G401.6 (cell line): ENCODE measurements around the gene OR52E8.

Source experiments
- FAIRE-seq: peaks from 2 replicates; lab custom pipeline; 2012; peaks lifted over from hg19 to GRCh38; lab: Jason Lieb, UNC

OR52E8 gene

GRCh38 chr11:5857590-5857989, at the start of gene OR52E8:
Gene OR52E8, minus strand, starts transcription at chr11:5857690. Its CDS starts 0 bp downstream, at chr11:5857690.
- FAIRE-seq, result no peak

GRCh38 chr11:5899534-5899933, 42.0 kb upstream of the OR52E8 start:
- FAIRE-seq, result no peak

GRCh38 chr11:5892908-5893307, 35.4 kb upstream of the OR52E8 start, which contains the start of gene OR52E5:
Gene OR52E5, plus strand, starts transcription at chr11:5893208. Its CDS starts 7,569 bp downstream, at chr11:5900777.
- no peak for FAIRE-seq

GRCh38 chr11:5891216-5891800, 33.8 kb upstream of the OR52E8 start:
- peak; percentile 89 for FAIRE-seq

GRCh38 chr11:5887661-5888060, 30.2 kb upstream of the OR52E8 start:
- no peak for FAIRE-seq

DNA sequence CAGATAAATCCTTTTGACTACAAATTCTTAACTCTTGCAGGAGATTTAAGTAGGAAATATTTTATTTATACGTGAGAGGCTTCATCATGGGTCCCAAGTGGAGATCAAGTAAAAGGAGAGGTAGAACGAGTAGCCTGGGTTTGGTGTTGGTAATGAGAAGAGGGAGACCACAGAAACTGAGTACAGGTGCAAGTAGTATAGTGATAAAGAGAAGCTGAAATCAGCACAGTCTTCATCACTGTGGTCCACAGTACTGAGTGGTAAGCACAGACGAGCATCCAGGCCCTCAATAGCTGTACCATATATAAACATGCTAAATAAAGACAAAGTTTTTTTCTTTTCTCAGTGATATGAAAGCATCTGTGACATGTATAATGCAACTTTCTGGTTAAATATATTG, 29.7 kb upstream of the OR52E8 start:
- FAIRE-seq, result no peak

GRCh38 chr11:5881756-5882155, 24.3 kb upstream of the OR52E8 start:
- FAIRE-seq, result no peak

DNA sequence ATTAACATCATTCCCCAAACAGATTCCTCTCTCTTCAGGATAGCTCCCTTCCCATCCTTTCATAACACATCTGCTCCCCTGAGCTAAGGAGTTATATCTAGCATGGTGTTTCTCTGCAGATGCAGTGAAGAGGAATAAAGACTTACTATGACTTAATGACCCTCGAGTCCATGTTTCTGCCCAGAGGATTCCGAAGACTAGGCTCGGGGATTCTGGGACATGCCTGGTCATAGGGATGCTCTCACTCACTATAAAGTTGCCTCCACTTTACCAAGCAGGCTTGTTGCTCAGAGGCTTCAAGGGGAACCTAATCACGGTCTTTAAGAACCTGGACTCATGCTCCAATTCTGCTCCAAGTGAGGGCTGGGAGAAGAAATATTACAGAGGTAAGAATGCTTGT, 22.8 kb upstream of the OR52E8 start, which contains the start of gene OR52E4:
TSS of gene OR52E4 (plus strand) at position 301 of the 400 bp plus-strand sequence. CDS start 3,664 bp downstream, outside the sequence.
- FAIRE-seq, result no peak

DNA sequence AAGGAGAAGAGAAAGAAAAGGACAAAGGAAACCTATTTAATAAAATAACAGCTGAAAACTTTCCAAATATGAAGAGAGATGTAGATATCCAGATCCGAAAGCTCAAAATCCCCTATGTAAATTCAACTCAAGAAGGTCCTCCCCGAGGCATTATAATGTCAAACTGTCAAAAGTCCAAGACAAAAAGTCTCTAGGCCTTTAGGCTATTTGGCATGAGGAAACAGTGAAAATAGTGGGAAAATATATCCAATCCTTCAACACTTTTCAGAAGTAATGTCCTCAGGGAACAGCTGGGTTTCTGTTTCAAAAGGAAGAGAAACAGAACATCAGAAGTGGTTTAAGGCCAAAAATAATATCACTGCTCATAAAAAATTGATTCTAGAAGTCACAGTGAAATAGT, 21.1 kb upstream of the OR52E8 start:
- FAIRE-seq, result no peak

DNA sequence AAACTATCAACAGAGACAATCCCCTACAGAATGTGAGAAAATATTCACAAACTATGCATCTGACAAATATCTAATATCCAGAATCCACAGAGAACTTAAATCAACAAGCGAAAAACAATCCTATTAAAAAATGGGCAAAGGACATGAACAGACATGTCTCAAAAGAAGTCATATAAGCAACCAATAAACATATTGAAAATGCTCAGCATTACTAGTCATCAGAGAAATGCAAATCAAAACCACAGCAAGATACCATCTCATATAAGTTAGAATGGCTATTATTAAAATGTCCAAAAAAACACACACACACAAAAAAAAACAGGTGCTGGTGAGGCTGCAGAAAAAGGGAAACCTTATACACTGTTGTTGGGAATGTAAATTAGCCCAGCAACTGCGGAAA, 8.3 kb upstream of the OR52E8 start:
- FAIRE-seq, result no peak

GRCh38 chr11:5851002-5851401, 6.5 kb downstream of the OR52E8 start:
- no peak for FAIRE-seq

DNA sequence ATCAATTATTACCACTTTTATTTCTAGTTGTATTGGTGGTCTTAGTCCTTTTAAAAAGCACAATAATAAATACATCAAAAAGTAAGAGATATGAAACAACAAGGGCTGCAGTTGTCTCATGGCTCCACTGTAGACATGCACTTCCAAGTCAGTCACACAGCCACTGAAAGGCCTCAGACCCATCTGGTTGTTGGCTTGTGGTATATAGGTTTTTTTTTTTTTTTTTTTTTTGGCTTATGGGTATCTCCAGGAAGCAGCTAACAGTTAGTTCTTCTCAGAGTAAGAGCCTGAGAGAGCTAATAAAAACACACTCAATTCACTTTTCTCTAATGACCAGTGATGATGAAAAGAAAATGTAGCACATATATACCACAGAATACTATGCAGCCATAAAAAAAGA, 9.8 kb downstream of the OR52E8 start:
- FAIRE-seq, result no peak

DNA sequence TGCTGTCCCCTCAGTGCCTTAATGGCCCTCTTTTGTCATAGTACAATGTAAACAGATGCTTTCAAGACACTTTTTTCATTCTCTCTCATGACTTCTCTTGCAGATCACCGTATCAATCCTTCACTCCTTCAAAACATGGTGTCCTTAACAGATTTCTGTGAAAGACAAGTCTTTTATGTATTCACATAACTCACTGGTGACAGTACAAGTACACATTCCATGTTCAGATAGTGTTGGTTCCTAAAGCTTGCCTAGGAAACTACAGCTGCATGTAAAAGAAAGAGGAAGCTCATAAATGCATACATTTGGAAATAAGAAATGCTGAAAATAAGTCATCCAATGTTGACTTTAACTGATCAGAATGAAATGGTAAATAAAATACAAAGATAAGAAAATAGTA, 10.8 kb downstream of the OR52E8 start:
- no peak for FAIRE-seq

DNA sequence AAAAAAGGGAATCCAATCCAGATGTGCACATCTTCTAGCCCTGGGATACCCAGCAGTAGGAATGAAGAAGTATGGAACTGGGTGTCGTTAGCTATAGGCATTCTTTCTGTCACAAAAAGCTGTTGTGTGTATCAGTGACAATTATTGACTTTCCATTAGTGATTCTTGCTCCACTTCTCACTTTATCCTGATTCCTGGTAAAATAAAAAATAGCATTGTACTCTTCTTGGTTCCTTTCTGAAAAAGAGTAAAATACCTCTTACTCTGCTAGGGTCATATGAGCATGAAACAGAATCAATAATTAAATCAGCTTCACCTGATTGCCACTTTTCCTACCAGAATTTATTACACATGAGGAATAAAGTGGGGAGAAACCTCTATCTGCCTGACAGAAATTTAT, 15.7 kb downstream of the OR52E8 start, which contains the start of gene OR52E6:
TSS of gene OR52E6 (minus strand) at position 101 of the 400 bp plus-strand sequence. CDS start at position 101, 0 bp downstream.
- FAIRE-seq, result no peak

GRCh38 chr11:5837695-5838094, 19.8 kb downstream of the OR52E8 start:
- FAIRE-seq, result no peak

GRCh38 chr11:5833446-5833845, 24.0 kb downstream of the OR52E8 start:
- no peak for FAIRE-seq

GRCh38 chr11:5831196-5831829, 26.2 kb downstream of the OR52E8 start:
- no peak for FAIRE-seq

DNA sequence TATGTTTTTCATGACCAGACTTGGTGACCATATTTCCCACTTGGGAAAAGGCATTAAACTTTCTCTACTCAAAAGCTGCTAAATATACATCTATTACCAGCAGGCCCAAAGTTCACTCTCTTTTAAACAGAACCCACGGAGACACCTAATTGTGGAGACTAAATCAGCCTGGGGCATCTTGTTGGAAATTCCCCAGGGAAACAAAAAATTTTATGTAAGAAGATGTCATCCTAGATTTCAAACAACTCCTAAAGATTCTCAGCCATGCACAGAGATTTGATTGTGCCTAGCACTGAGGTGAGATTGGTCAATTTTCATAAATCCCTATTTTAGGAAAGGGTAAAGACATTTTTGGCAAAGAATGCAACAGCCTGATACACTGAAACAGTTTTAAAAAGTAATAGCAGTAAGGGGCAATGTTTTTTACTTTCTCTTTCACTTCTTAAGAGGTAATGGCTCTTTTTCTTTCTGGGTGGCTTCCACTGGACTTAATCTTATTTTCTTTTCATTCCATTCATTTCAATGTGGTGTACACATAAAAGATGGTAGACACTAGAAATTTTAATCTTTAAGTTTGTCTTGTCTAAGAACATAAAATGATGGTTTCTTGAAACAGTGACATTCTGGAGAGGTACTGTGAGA, 39.1 kb downstream of the OR52E8 start:
- no peak for FAIRE-seq

GRCh38 chr11:5815534-5815933, 42.0 kb downstream of the OR52E8 start:
- FAIRE-seq, result no peak

GRCh38 chr11:5809905-5810795, 47.3 kb downstream of the OR52E8 start:
- no peak for FAIRE-seq

GRCh38 chr11:5809122-5809519, 48.4 kb downstream of the OR52E8 start:
- FAIRE-seq, result no peak

DNA sequence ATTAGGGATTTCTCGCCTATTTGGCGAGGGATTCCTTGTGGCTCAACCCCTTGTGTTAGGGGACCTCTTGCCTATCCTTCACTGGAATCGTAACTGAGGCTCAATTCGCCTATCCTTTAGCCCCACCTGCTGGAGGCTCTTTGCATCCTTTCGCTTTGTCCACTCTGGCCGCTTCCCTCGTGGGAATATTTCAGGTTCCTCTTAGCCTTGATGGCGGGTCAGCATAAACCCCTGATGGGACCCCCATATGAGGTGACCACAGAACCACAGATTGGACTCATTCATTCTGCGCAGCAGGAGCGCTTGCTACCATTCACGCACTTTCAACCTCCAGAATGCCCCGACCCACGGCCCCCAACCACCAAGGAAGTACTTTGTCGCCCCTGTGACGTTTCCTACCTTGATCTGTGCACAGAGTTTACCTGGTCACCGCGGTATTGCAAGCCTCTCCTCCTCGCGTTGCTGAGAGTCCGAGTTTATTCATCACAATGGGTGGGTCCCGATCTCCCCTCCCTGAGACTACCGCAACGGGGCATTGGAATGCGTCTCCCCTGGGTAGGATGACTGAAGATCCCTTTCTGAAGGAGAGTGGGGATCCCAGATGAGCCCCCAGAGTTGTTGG, 48.9 kb downstream of the OR52E8 start, which contains the start of gene OR52N2:
TSS of gene OR52N2 (plus strand) at position 425 of the 622 bp plus-strand sequence. CDS start 11,412 bp downstream, outside the sequence.
- FAIRE-seq, result no peak
